22Rv1 (cell line): Measurements from ENCODE around the gene POLR1G.
"Not testable (repeated sequence)": the region's sequence is repeated elsewhere in the genome, so short reads cannot be mapped to it uniquely, and the experiment has no call there.

Source experiments
- H3K27ac ChIP-seq: fragments of 450-650 bp; 2 replicates; pipeline ENCODE4 v1.5.1; 2017
- ZFX ChIP-seq: fragments of 450-650 bp; IDR thresholded peaks from 2 replicates; pipeline ENCODE4 v1.6.1; 2017; ENCODE audit warnings: antibody characterized with exemption, borderline replicate concordance
- TF ChIP-seq, protein P1 (sequence below): fragments of 450-650 bp; IDR thresholded peaks from 2 replicates; pipeline ENCODE4 v1.5.1; 2017; ENCODE audit warnings: mild to moderate bottlenecking

Gene POLR1G

GRCh38 chr19:45424191-45425058 lies 18.0 kb downstream of the POLR1G start:
- TF ChIP-seq, protein P1, sequence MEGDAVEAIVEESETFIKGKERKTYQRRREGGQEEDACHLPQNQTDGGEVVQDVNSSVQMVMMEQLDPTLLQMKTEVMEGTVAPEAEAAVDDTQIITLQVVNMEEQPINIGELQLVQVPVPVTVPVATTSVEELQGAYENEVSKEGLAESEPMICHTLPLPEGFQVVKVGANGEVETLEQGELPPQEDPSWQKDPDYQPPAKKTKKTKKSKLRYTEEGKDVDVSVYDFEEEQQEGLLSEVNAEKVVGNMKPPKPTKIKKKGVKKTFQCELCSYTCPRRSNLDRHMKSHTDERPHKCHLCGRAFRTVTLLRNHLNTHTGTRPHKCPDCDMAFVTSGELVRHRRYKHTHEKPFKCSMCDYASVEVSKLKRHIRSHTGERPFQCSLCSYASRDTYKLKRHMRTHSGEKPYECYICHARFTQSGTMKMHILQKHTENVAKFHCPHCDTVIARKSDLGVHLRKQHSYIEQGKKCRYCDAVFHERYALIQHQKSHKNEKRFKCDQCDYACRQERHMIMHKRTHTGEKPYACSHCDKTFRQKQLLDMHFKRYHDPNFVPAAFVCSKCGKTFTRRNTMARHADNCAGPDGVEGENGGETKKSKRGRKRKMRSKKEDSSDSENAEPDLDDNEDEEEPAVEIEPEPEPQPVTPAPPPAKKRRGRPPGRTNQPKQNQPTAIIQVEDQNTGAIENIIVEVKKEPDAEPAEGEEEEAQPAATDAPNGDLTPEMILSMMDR: no peak
- no peak for TF ChIP-seq ZFX
- H3K27ac ChIP-seq: peak overlapping the region; percentile 100

- TF ChIP-seq, protein P1: peak; percentile 71
- no peak for TF ChIP-seq ZFX
- 0 out of 2 replicates have a peak overlapping the region, but pooled peaks have one; percentile 100 for H3K27ac ChIP-seq
These were observed 22.2 kb downstream of the POLR1G start for GRCh38 chr19:45428384-45429231.

GRCh38 chr19:45429896-45430295 lies 23.5 kb downstream of the POLR1G start:
- not testable (repeated sequence) for H3K27ac ChIP-seq

- not testable (repeated sequence) for H3K27ac ChIP-seq
These were observed 24.6 kb downstream of the POLR1G start for GRCh38 chr19:45431008-45431407.

- H3K27ac ChIP-seq: not testable (repeated sequence)
These were observed 26.1 kb downstream of the POLR1G start for GRCh38 chr19:45432543-45432942.

- no peak overlapping the region for H3K27ac ChIP-seq
- no peak for TF ChIP-seq ZFX
- TF ChIP-seq, protein P1: no peak
These were observed 30.9 kb downstream of the POLR1G start for GRCh38 chr19:45437328-45437727.

DNA sequence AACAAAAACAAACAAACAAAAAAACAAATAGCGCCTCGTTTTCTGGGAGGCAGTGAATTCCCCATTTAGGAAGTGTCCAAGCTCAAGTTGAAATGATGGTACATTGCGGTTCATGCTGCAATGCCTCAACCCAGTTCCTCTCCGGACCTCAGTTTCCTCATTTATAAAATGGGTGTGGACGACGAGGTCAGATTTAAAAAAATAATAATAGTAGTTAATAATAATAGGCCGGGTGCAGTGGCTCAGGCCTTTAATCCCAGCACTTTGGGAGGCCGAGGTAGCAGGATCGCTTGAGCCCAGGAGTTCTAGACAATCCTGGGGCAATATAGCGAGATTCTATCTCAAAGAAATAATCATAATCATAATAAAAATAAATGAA lies 32.7 kb downstream of the POLR1G start:
- peak overlapping the region; percentile 79 for H3K27ac ChIP-seq

GRCh38 chr19:45439569-45440258 lies 33.3 kb downstream of the POLR1G start:
- H3K27ac ChIP-seq: peak overlapping the region; percentile 79
- TF ChIP-seq, protein P1: peak; percentile 100
- TF ChIP-seq ZFX: no peak

More for the DNA sequence above, 32.7 kb downstream of the POLR1G start:
- no peak for TF ChIP-seq ZFX
- TF ChIP-seq, protein P1: no peak
